Measurements from ENCODE around the gene TEAD1.

GRCh38 chr11:12834630-12835029 is 160.4 kb downstream of the TEAD1 start:
- TF ChIP-seq CTCF (IDR thresholded peaks at IDR 0.05; ENCODE audit: poor library complexity, severe bottlenecking) (no peak), EZH2 (IDR thresholded peaks at IDR 0.05; ENCODE audit: borderline replicate concordance, insufficient read depth, low read length, poor library complexity, severe bottlenecking) (no peak), SMC3 (conservative IDR thresholded peaks at IDR 0.05; ENCODE audit: poor library complexity) (no peak), RAD21 (conservative IDR thresholded peaks at IDR 0.05) (no peak), TAF1 (IDR thresholded peaks at IDR 0.05; ENCODE audit: low read depth) (no peak), POLR2AphosphoS5 (IDR thresholded peaks at IDR 0.05) (no peak), EP300 (conservative IDR thresholded peaks at IDR 0.05; ENCODE audit: poor library complexity, severe bottlenecking) (no peak), REST (IDR thresholded peaks at IDR 0.05; ENCODE audit: borderline replicate concordance) (no peak), MXI1 (conservative IDR thresholded peaks at IDR 0.05; ENCODE audit: poor library complexity, severe bottlenecking) (no peak)

All from neural cell (in vitro differentiated cells).